ENCODE results near the gene NFKB1. TPM values are rescaled to one million over a fixed set of nuclear protein-coding genes. Genes with fewer than 3 reads are reported as not detected.
A peak's percentile ranks its signal among the peaks of the same experiment; 100 is the strongest.

NFKB1 gene
- polyA plus RNA-seq (2011; rRNA removed), result 18.3 and 19.3 TPM in 2 replicates
- polyA plus RNA-seq (2012; cell fraction: cytosol; rRNA removed), result 12.0 and 14.3 TPM in 2 replicates
- polyA plus RNA-seq (2012; cell fraction: nucleus; rRNA removed), result 17.6 and 20.6 TPM in 2 replicates
- polyA plus RNA-seq (2017; fragmentation: RNase III; extraction: RNeasy Plus Mini Kit Qiagen cat#74134 plus additional on column Dnase treatment), result 15.2 to 18.0 TPM (median 16.8 TPM) in 3 replicates
- 22.6 and 28.2 TPM in 2 replicates for polyA minus RNA-seq (2011; rRNA and poly(A)+ RNA removed)

GRCh38 chr4:102500696-102501446 lies at the start of gene NFKB1:
NFKB1 (plus strand) TSS chr4:102501359; CDS start chr4:102525519, 24,160 bp downstream.
- Histone ChIP-seq H3K4me2 (peak within 1 kb of the TSS; percentile 87), H3K4me1 (peaks cover 26% of the 10 kb centered on the region; the same call in 2 of the 3 replicates), H3K9me3 (no peaks in the 10 kb centered on the region), H3K4me3 (peak within 1 kb of the TSS; percentile 89), H3K27ac (peak within 1 kb of the TSS; percentile 97 to 99)
- WGBS (ENCODE audit: missing lambda C conversion rate), result 3% methylated on average over 20 of the region's 63 CpGs
- peak; percentile 62 to 77 for ATAC-seq
- DNase-seq (ENCODE audit: low read depth in 1 of 2, low spot score in 1 of 2), result peak in 1 of 2 experiments; percentile 76
- ChIA-PET POLR2A (interaction anchor here (0.6 to 1.4 kb wide), 2 partner anchors 120 to 327 kb away, joined by 3 read pairs; partner anchors contain the start of gene UBE2D3), CTCF (interaction anchor here (0.8 to 1.7 kb wide), 5 partner anchors 11 to 507 kb away, joined by 3 to 5 read pairs (median 4); no protein-coding TSS in a partner anchor)
- TF ChIP-seq MAFK (IDR thresholded peaks at IDR 0.05; ENCODE audit: partially characterized antibody) (no peak), POLR2A (IDR thresholded peaks at IDR 0.05; ENCODE audit: low read length) (0 out of 2 replicates have a peak, but pooled peaks have one; percentile 31), PHF8 (IDR thresholded peaks at IDR 0.05; ENCODE audit: borderline replicate concordance, low read depth) (peak; percentile 55; the same call in 1 of the 2 replicates), JUN (IDR thresholded peaks at IDR 0.05) (peak in 1 of 2 experiments; percentile 47; a peak in 1 of 5 replicates), ESRRA (IDR thresholded peaks at IDR 0.05; ENCODE audit: borderline replicate concordance, low read length) (no peak), MAX (IDR thresholded peaks at IDR 0.05) (0 out of 2 replicates have a peak, but pooled peaks have one; percentile 29)
- TF ChIP-seq, protein P1, sequence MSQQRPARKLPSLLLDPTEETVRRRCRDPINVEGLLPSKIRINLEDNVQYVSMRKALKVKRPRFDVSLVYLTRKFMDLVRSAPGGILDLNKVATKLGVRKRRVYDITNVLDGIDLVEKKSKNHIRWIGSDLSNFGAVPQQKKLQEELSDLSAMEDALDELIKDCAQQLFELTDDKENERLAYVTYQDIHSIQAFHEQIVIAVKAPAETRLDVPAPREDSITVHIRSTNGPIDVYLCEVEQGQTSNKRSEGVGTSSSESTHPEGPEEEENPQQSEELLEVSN (IDR thresholded peaks at IDR 0.05; ENCODE audit: borderline replicate concordance, low read depth), result 0 out of 2 replicates have a peak, but pooled peaks have one; percentile 23
- TF ChIP-seq, protein P2, sequence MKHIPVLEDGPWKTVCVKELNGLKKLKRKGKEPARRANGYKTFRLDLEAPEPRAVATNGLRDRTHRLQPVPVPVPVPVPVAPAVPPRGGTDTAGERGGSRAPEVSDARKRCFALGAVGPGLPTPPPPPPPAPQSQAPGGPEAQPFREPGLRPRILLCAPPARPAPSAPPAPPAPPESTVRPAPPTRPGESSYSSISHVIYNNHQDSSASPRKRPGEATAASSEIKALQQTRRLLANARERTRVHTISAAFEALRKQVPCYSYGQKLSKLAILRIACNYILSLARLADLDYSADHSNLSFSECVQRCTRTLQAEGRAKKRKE (CRISPR knock-in tag; IDR thresholded peaks at IDR 0.05; ENCODE audit: low read depth), result no peak
- FAIRE-seq, result no peak

- CTCF ChIA-PET, result no interaction called here
- FAIRE-seq (no peak), DNase-seq (ENCODE audit: low read depth in 1 of 2, low spot score in 1 of 2) (no peak), ATAC-seq (no peak)
- no peak overlapping the region for H3K4me2 ChIP-seq
- H3K27ac ChIP-seq, result no peak overlapping the region
- 88% methylated on average over 1 of the region's 1 CpG for WGBS (ENCODE audit: missing lambda C conversion rate)
- H3K4me3 ChIP-seq, result no peak overlapping the region
- no peaks in the 10 kb centered on the region for H3K4me1 ChIP-seq
- POLR2A ChIA-PET, result no interaction called here
- H3K9me3 ChIP-seq, result no peaks in the 10 kb centered on the region
- TF ChIP-seq MAX (IDR thresholded peaks at IDR 0.05) (no peak), FOXS1 (CRISPR knock-in tag; IDR thresholded peaks at IDR 0.05) (no peak), CBX8 (IDR thresholded peaks at IDR 0.05) (no peak)
These were observed 48.3 kb upstream of the NFKB1 start for GRCh38 chr4:102452854-102453253.

- ATAC-seq, result no peak
- no peak for DNase-seq (ENCODE audit: low read depth in 1 of 2, low spot score in 1 of 2)
- ChIA-PET POLR2A (no interaction called here), CTCF (interaction anchor here (0.9 kb wide), 1 partner anchor 646 kb away, joined by 3 read pairs; the partner anchor contains the start of gene BDH2)
- Histone ChIP-seq H3K27ac (no peak overlapping the region), H3K4me2 (no peak overlapping the region), H3K4me1 (no peaks in the 10 kb centered on the region), H3K4me3 (no peak overlapping the region), H3K9me3 (no peaks in the 10 kb centered on the region; the same call in 2 of the 3 replicates)
- 75% methylated on average over 3 of the region's 3 CpGs for WGBS (ENCODE audit: missing lambda C conversion rate)
- no peak for FAIRE-seq
- TF ChIP-seq JUNB (IDR thresholded peaks at IDR 0.05), result no peak
- no peak for TF ChIP-seq GATA3 (IDR thresholded peaks at IDR 0.05; ENCODE audit: borderline replicate concordance)
- TF ChIP-seq HEYL (CRISPR knock-in tag; IDR thresholded peaks at IDR 0.05), result no peak
- no peak for TF ChIP-seq CTCF (IDR thresholded peaks at IDR 0.05)
- TF ChIP-seq JUN (IDR thresholded peaks at IDR 0.05), result no peak
- TF ChIP-seq RAD21 (conservative IDR thresholded peaks at IDR 0.05 in 1 of 2, IDR thresholded peaks at IDR 0.05 in 1 of 2), result no peak
- no peak for TF ChIP-seq ZFP36 (IDR thresholded peaks at IDR 0.05; ENCODE audit: borderline replicate concordance, partially characterized antibody)
- TF ChIP-seq, protein P3, sequence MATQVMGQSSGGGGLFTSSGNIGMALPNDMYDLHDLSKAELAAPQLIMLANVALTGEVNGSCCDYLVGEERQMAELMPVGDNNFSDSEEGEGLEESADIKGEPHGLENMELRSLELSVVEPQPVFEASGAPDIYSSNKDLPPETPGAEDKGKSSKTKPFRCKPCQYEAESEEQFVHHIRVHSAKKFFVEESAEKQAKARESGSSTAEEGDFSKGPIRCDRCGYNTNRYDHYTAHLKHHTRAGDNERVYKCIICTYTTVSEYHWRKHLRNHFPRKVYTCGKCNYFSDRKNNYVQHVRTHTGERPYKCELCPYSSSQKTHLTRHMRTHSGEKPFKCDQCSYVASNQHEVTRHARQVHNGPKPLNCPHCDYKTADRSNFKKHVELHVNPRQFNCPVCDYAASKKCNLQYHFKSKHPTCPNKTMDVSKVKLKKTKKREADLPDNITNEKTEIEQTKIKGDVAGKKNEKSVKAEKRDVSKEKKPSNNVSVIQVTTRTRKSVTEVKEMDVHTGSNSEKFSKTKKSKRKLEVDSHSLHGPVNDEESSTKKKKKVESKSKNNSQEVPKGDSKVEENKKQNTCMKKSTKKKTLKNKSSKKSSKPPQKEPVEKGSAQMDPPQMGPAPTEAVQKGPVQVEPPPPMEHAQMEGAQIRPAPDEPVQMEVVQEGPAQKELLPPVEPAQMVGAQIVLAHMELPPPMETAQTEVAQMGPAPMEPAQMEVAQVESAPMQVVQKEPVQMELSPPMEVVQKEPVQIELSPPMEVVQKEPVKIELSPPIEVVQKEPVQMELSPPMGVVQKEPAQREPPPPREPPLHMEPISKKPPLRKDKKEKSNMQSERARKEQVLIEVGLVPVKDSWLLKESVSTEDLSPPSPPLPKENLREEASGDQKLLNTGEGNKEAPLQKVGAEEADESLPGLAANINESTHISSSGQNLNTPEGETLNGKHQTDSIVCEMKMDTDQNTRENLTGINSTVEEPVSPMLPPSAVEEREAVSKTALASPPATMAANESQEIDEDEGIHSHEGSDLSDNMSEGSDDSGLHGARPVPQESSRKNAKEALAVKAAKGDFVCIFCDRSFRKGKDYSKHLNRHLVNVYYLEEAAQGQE (IDR thresholded peaks at IDR 0.05), result no peak
- no peak for TF ChIP-seq MAFK (IDR thresholded peaks at IDR 0.05; ENCODE audit: partially characterized antibody)
- TF ChIP-seq BCL3 (IDR thresholded peaks at IDR 0.05), result no peak
- TF ChIP-seq KDM1A (IDR thresholded peaks at IDR 0.05; ENCODE audit: low read depth), result no peak
- TF ChIP-seq TP53 (CRISPR knock-in tag; IDR thresholded peaks at IDR 0.05), result no peak
- no peak for TF ChIP-seq HOXB5 (CRISPR knock-in tag; IDR thresholded peaks at IDR 0.05)
These were observed 47.3 kb upstream of the NFKB1 start for GRCh38 chr4:102453827-102454226.

All from A549 (cell line).